ENCODE results near the gene OXLD1. TPM values are rescaled to one million over a fixed set of nuclear protein-coding genes. Genes with fewer than 3 reads are reported as not detected.

OXLD1 gene
- total RNA-seq, 1 experiment from 2014 or later = 36.1 TPM

GRCh38 chr17:81665205-81666091, 957 bp downstream of the OXLD1 start:
- ChIA-PET CTCF (no interaction called here), POLR2A (ENCODE audit: low non-redundant PET) (no interaction called here)
- TF ChIP-seq CTCF (conservative IDR thresholded peaks at IDR 0.05; ENCODE audit: low read depth, low read length) (no peak), EZH2 (IDR thresholded peaks at IDR 0.05; ENCODE audit: borderline replicate concordance, low read depth, low read length, poor library complexity, severe bottlenecking) (no peak)
- no TSS peak for BruUV-seq (replicated peaks)
- H3K27ac ChIP-seq (ENCODE audit: low read depth, low read length, poor library complexity, severe bottlenecking) = peak overlapping the region; percentile 92
- peaks cover 18% of the 10 kb centered on the region for H3K4me1 ChIP-seq (ENCODE audit: insufficient read depth, low read length, poor library complexity, severe bottlenecking)
- no peaks in the 10 kb centered on the region for H3K9me3 ChIP-seq (ENCODE audit: low read depth, low read length, poor library complexity, severe bottlenecking)
- peak overlapping the region; percentile 93 for H3K4me3 ChIP-seq (ENCODE audit: low read depth, low read length, poor library complexity, severe bottlenecking)
- intact Hi-C loops (cut with micrococcal nuclease; ENCODE audit: unreplicated experiment) = no loop called here
- peak; percentile 57 for DNase-seq (ENCODE audit: low spot score)
- H3K36me3 ChIP-seq (ENCODE audit: insufficient read depth, low read length, poor library complexity, severe bottlenecking) = peaks cover 31% of the 10 kb centered on the region
- no peaks in the 10 kb centered on the region for H3K27me3 ChIP-seq (replicated peaks; ENCODE audit: insufficient read depth, low read depth, low read length, poor library complexity)

GRCh38 chr17:81664051-81664470, 2.3 kb downstream of the OXLD1 start:
- Histone ChIP-seq H3K4me1 (ENCODE audit: insufficient read depth, low read length, poor library complexity, severe bottlenecking) (peaks cover 18% of the 10 kb centered on the region), H3K36me3 (ENCODE audit: insufficient read depth, low read length, poor library complexity, severe bottlenecking) (peaks cover 17% of the 10 kb centered on the region), H3K4me3 (ENCODE audit: low read depth, low read length, poor library complexity, severe bottlenecking) (no peak overlapping the region), H3K9me3 (ENCODE audit: low read depth, low read length, poor library complexity, severe bottlenecking) (no peaks in the 10 kb centered on the region), H3K27me3 (replicated peaks; ENCODE audit: insufficient read depth, low read depth, low read length, poor library complexity) (no peaks in the 10 kb centered on the region), H3K27ac (ENCODE audit: low read depth, low read length, poor library complexity, severe bottlenecking) (no peak overlapping the region)
- CTCF ChIA-PET = no interaction called here
- DNase-seq (ENCODE audit: low spot score) = no peak
- BruUV-seq (replicated peaks) = no TSS peak
- TF ChIP-seq EZH2 (IDR thresholded peaks at IDR 0.05; ENCODE audit: borderline replicate concordance, low read depth, low read length, poor library complexity, severe bottlenecking) = no peak
- TF ChIP-seq CTCF (conservative IDR thresholded peaks at IDR 0.05; ENCODE audit: low read depth, low read length) = no peak
- intact Hi-C loops (cut with micrococcal nuclease; ENCODE audit: unreplicated experiment) = no loop called here
- POLR2A ChIA-PET (ENCODE audit: low non-redundant PET) = no interaction called here

- Histone ChIP-seq H3K4me3 (ENCODE audit: low read depth, low read length, poor library complexity, severe bottlenecking) (no peak overlapping the region), H3K36me3 (ENCODE audit: insufficient read depth, low read length, poor library complexity, severe bottlenecking) (peaks cover 7% of the 10 kb centered on the region), H3K9me3 (ENCODE audit: low read depth, low read length, poor library complexity, severe bottlenecking) (no peaks in the 10 kb centered on the region), H3K4me1 (ENCODE audit: insufficient read depth, low read length, poor library complexity, severe bottlenecking) (peaks cover 9% of the 10 kb centered on the region), H3K27ac (ENCODE audit: low read depth, low read length, poor library complexity, severe bottlenecking) (no peak overlapping the region), H3K27me3 (replicated peaks; ENCODE audit: insufficient read depth, low read depth, low read length, poor library complexity) (no peaks in the 10 kb centered on the region)
- POLR2A ChIA-PET (ENCODE audit: low non-redundant PET) = no interaction called here
- no TSS peak for BruUV-seq (replicated peaks)
- no peak for DNase-seq (ENCODE audit: low spot score)
- CTCF ChIA-PET = no interaction called here
- intact Hi-C loops (cut with micrococcal nuclease; ENCODE audit: unreplicated experiment) = no loop called here
- no peak for TF ChIP-seq EZH2 (IDR thresholded peaks at IDR 0.05; ENCODE audit: borderline replicate concordance, low read depth, low read length, poor library complexity, severe bottlenecking)
- no peak for TF ChIP-seq CTCF (conservative IDR thresholded peaks at IDR 0.05; ENCODE audit: low read depth, low read length)
Measured at GRCh38 chr17:81662002-81662401, 4.4 kb downstream of the OXLD1 start.

Measured in A673 (cell line).